A673 (cell line): ENCODE results near the gene ASB6.

Experiments
- EZH2 ChIP-seq: fragments of 200-600 bp; sonication (generic); IDR thresholded peaks from 2 replicates; pipeline ENCODE4 v1.6.1; 2017; ENCODE audit warnings: borderline replicate concordance, low read depth, mild to moderate bottlenecking, mixed read lengths, antibody characterized with exemption, low read length; ENCODE audit not compliant: poor library complexity, severe bottlenecking
- TF ChIP-seq, protein P1 (sequence below): fragments of 300-800, 200-600 bp; sonication (generic); conservative IDR thresholded peaks from 2 replicates; pipeline ENCODE4 v1.5.1; 2017; ENCODE audit warnings: low read depth, mild to moderate bottlenecking, antibody characterized with exemption, low read length, moderate library complexity, mixed read lengths

DNA sequence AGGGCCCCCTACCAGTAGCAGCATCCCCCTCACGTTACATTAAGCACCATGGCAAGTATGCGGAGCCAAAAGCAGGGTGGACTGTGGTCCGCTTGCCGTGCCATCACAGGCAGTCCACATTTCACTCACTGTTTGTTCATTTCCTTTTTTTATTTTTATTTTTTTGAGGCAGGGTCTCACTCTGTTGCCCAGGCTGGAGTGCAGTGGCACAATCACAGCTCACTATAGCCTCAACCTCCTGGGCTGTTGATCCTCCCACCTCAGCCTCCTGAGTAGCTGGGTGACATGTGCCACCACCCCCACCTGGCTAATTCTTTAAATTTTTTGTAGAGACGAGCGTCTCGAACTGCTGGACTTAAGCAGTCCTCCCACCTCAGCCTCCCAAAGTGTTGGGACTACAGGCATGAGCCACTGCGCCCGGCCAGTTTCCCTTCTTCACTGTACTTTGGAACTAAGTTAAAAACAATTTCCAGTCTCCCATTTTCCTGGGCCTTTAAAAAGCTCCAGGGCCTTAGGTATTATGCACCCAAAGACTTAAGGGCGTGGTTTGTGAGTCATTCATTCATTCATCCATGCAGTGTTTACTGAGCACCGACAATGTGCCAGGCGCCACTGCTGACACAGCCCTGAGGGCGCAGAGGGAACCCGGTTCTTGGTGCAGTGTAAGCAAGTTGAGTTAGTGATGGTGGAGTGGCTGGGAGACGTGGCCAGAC lies 43.4 kb upstream of the ASB6 start:
- TF ChIP-seq, protein P1, sequence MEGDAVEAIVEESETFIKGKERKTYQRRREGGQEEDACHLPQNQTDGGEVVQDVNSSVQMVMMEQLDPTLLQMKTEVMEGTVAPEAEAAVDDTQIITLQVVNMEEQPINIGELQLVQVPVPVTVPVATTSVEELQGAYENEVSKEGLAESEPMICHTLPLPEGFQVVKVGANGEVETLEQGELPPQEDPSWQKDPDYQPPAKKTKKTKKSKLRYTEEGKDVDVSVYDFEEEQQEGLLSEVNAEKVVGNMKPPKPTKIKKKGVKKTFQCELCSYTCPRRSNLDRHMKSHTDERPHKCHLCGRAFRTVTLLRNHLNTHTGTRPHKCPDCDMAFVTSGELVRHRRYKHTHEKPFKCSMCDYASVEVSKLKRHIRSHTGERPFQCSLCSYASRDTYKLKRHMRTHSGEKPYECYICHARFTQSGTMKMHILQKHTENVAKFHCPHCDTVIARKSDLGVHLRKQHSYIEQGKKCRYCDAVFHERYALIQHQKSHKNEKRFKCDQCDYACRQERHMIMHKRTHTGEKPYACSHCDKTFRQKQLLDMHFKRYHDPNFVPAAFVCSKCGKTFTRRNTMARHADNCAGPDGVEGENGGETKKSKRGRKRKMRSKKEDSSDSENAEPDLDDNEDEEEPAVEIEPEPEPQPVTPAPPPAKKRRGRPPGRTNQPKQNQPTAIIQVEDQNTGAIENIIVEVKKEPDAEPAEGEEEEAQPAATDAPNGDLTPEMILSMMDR = no peak
- TF ChIP-seq EZH2 = no peak
